ENCODE measurements around the gene KRI1.
"Not testable (repeated sequence)": the region's sequence is repeated elsewhere in the genome, so short reads cannot be mapped to it uniquely, and the experiment has no call there.

KRI1 gene

GRCh38 chr19:10549733-10550132 is 16.1 kb downstream of the KRI1 start:
- FAIRE-seq = no peak

DNA sequence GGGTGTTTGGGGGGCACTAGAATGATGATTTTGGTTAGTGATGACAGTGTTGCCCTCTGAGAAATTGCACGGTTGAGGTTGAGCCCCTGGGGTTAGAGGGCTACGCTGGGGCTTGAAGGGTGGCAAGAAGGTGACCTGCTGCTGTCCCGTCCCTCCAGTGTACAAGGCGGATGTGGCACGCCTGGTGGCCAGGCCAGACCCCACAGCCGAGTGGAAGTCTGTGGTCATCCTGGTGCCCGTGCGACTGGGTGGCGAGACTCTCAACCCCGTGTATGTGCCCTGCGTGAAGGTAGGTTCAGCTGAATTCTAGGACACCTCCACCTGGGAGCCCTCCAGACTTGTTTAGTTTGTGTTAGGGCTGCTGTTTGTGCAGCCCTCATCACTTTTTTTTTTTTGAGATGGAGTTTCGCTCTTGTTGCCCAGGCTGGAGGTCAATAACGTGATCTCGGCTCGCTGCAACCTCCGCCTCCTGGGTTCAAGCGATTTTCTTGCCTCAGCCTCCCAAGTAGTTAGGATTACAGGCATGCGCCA is 17.0 kb downstream of the KRI1 start:
- no peak for FAIRE-seq

GRCh38 chr19:10546817-10547216 is 19.0 kb downstream of the KRI1 start:
- no peak for FAIRE-seq

DNA sequence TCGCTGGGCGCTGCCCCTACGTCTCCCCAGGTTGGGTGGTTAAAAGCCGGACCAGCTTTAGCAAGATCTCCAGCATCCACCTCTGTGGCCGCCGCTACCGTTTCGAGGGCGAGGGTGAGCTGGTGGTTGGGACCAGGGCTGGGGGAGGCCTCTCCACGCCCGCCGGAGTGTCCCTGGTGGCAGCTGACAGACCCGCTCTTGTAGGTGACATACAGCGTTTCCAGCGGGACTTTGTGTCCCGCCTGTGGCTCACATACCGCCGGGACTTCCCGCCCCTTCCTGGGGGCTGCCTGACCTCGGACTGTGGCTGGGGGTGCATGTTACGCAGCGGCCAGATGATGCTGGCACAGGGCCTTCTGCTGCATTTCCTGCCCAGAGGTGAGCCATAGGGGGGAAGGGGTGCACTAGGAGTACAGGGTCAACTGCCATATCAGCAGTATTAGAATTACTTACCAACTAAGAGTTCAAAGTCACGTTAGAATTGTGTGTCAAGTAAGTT is 21.0 kb downstream of the KRI1 start:
- no peak for FAIRE-seq

GRCh38 chr19:10544242-10544752 is 21.5 kb downstream of the KRI1 start:
- FAIRE-seq = no peak

- no peak for FAIRE-seq
These were observed 22.2 kb downstream of the KRI1 start, which contains the start of gene ATG4D for GRCh38 chr19:10543420-10544241. Gene ATG4D (plus strand): TSS chr19:10543904. CDS start chr19:10544091, 187 bp downstream.

GRCh38 chr19:10543059-10543419 is 22.8 kb downstream of the KRI1 start:
- FAIRE-seq = no peak

- FAIRE-seq = not testable (repeated sequence)
These were observed 26.8 kb downstream of the KRI1 start for GRCh38 chr19:10539016-10539415.

DNA sequence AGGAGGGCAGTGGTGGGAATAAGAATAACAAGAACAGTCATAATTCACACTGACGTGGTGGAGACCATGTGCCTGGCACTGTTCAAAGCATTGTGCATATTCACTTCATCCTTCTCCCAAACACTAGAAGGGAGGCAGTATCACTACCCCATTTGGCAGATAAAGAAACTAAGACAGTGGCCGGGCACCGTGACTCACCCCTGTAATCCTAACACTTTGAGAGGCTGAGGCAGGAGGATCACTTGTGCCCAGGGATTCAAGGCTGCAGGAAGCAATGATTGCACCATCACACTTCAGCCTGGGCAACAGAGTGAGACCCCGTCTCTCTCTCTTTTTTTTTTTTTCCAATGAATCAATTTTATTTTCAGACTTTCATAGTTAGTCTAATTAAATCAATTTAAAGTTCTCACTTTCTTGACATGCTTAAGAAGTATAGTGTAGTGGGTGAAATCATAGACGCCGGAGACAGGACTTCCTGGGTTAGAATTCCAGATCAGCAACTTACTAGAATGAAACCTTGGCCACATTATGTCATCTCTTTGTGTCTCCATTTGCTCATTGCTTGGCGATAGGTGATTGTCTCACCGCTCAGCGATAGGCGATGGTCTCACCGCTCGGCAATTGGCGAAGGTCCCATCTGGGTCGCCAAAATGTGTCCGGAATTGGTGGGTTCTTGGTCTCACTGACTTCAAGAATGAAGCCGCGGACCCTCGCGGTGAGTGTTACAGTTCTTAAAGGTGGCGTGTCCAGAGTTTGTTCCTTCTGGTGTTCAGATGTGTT is 27.4 kb downstream of the KRI1 start:
- FAIRE-seq = no peak

GRCh38 chr19:10537668-10538067 is 28.1 kb downstream of the KRI1 start:
- FAIRE-seq = no peak

- no peak for FAIRE-seq
These were observed 30.2 kb downstream of the KRI1 start for GRCh38 chr19:10535613-10536012.

GRCh38 chr19:10533646-10534386 is 32.0 kb downstream of the KRI1 start:
- no peak for FAIRE-seq

DNA sequence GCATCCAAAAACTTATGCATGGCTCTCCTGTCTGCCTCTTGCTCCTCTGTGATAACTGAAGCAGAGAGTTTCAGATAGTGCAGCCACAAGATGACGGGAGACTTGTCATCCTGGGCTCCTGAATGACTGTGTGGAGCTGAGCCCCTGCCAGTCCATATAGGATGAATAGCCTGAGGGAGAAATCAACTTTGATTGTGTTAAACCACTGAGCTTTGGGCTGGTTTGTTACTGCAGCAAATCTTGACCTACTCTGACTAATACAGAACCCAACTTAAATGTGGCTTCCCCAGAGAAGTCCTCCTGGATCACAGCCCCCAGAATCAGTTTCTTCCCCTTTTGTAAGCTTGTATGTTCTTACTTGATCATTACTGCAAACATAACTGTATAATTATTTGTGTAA is 33.4 kb downstream of the KRI1 start:
- FAIRE-seq = no peak

DNA sequence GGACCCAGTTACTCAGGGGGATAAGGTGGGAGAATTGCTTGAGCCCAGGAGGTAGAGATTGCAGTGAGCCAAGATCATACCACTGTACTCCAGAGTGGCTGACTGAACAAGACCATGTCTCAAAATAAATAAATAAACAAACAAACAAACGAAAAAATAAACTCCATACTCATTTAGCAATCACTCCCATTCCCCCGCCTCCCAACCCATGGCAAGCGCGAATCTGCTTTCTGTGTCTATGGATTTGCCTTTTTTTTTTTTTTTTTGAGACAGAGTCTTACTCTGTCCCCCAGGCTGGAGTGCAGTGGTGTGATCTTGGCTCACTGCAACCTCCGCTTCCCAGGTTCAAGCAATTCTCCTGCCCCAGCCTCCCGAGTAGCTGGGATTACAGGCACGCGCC is 38.9 kb downstream of the KRI1 start:
- not testable (repeated sequence) for FAIRE-seq

DNA sequence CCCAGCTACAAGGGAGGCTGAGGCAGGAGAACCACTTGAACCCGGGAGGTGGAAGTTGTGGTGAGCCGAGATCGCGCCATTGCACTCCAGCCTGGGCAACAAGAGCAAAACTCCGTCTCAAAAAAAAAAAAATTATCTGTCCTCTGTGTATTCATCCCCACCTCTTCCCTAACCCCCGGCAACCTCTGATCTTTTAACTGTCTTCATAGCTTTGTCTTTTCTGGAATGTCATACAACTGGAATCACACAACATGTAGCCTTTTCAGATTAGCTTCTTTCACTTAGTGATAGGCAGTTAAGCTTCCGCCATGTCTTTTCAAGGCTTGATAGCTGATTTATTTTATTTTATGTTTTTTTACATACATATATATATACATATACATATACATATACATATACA is 40.2 kb downstream of the KRI1 start:
- FAIRE-seq = no peak

- no peak for FAIRE-seq
These were observed 42.6 kb downstream of the KRI1 start for GRCh38 chr19:10523135-10523636.

DNA sequence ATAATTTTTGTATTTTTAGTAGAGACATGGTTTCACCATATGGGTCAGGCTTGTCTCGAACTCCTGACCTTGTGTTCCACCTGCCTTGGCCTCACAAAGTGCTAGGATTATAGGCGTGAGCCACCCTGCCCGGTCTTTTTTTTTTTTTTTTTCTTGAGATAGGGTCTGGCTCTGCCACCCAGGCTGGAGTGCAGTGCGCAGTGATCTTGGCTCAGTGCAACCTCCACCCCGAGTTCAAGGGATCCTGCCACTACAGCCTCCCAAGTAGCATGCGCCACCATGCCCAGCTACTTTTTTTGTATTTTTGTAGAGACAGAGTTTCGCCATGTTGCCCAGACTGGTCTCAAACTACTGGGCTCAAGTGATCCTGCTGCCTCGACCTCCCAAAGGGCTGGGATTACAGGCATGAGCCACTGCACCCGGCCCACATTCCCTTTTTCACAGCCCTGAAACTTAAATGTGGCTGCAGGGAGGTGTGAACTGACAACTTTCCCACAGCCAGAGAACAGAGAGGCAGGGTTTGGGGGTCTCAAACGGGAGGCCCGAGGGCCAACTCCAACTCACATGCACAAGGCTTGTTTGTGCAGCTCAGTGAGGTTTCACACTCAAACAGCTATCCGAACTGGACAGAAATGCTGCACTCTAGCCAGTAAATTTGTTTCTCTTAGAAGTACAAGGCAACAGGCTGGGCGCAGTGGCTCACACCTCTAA is 44.2 kb downstream of the KRI1 start:
- FAIRE-seq = no peak

GRCh38 chr19:10520652-10521318 is 45.0 kb downstream of the KRI1 start:
- no peak for FAIRE-seq

GRCh38 chr19:10519421-10519820 is 46.4 kb downstream of the KRI1 start:
- FAIRE-seq = no peak

- no peak for FAIRE-seq
These were observed 47.1 kb downstream of the KRI1 start for GRCh38 chr19:10518444-10519361.

Measured in endometrium (tissue), 2 donors.